HG02798 (cell line): ENCODE measurements around the gene MT1E.
"Not testable (repeated sequence)": the region's sequence is repeated elsewhere in the genome, so short reads cannot be mapped to it uniquely, and the experiment has no call there.

Experiments
- ATAC-seq: cut with Tn5 transposase; IDR thresholded peaks from one replicate; pipeline ENCODE4 v1.9.1; 2021; ENCODE audit warnings: mild to moderate bottlenecking; ENCODE audit not compliant: unreplicated experiment, poor library complexity

The MT1E gene

DNA sequence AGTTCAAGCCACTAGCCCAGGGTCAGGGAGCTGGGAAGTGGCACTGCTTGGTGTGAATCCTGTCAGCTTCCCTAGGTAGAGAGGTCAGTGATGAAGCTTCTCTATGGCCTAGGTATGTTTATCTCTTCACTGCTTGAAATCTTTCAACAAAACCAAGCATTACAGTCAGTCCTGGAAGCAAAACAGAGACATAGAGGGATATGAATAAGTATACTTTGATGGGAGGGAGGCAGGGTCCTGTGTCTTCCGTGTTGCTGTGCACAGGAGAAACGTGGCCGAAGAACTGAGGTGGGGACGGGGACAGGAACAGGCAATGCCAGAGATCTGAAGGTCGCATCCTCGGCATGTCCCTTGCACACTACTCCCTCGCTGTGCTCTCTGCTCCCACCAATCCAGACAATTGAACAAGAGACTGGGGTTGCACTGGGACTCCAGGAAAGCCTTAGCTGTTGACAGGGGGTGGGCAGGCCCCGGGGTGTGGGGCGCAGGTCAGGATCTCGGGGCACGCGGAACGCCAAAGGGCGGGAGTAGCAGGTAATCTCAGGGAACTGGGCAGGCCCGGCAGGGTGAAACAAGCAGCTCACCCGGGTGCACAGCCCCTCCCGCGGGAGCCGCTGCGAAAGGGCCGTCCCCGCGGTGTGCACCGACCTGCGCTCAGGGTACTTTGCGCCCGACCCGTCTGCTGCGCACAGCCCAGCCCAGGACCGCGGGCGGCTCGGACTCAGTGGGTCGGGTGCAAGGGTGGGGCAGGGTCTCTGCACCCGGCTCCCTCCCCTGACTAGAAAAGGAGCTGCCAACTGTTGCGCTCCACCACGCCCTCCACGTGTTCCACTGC, 43.6 kb downstream of the MT1E start, which contains the start of gene MT1H:
Gene MT1H (plus strand): TSS at position 810 of the 835 bp plus-strand sequence. CDS start 71 bp downstream, outside the sequence.
- no peak for ATAC-seq

- no peak for ATAC-seq
Observed at GRCh38 chr16:56669840-56670619, 44.4 kb downstream of the MT1E start.

GRCh38 chr16:56670620-56670934, 45.0 kb downstream of the MT1E start:
- no peak for ATAC-seq

- ATAC-seq, result not testable (repeated sequence)
Observed at GRCh38 chr16:56671691-56672090, 46.1 kb downstream of the MT1E start.

GRCh38 chr16:56672171-56672570, 46.6 kb downstream of the MT1E start:
- not testable (repeated sequence) for ATAC-seq

- no peak for ATAC-seq
Observed at GRCh38 chr16:56672761-56673536, 47.4 kb downstream of the MT1E start.

GRCh38 chr16:56673921-56674320, 48.3 kb downstream of the MT1E start:
- ATAC-seq, result no peak

DNA sequence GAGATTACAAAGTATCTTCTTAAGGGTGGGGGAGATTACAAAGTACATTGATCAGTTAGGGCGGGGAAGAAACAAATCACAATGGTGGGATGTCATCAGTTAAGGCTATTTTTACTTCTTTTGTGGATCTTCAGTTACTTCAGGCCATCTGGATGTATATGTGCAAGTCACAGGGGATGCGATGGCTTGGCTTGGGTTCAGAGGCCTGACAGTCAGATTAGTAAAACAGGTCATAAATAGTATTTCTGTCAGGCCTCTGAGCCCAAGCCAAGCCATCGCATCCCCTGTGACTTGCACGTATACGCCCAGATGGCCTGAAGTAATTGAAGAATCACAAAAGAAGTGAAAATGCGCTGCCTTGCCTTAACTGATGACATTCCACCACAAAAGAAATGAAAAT, 49.0 kb downstream of the MT1E start:
- ATAC-seq, result not testable (repeated sequence)

DNA sequence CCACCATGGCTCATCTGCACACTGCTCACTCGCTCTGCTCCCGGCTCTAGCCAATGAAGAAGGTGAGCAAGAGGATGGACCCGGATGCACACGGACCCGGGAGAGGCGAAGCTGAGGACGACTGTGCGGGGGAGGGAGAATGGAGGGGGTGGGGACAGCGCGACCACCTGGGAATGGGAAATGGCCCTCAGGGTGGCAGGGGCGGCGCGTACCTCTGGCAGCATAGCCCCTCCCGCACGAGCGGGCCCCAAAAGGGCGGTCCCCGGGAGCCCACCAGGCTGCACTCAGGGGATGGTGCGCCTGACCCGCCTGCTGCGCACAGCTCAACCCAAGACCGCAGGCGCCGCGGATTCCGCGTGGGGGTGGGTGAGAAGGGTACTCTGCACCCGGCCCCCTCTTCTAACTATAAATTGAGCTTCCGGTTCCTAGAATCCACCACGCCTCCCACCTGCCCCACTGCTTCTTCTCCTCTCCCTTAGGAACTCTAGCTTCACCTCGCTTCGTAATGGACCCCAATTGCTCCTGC, 50.2 kb downstream of the MT1E start:
- ATAC-seq, result no peak
